ENCODE measurements around the gene TNFRSF6B. TPM values are rescaled to one million over a fixed set of nuclear protein-coding genes. Genes with fewer than 3 reads are reported as not detected.

Gene TNFRSF6B
- total RNA-seq, 1 donor from 2014 or later = 2.8 TPM

- Histone ChIP-seq H4K20me1 (ENCODE audit: insufficient read depth, low read length) (no peaks in the 10 kb centered on the region), H3K9me3 (ENCODE audit: insufficient read depth, low read depth, low read length) (no peaks in the 10 kb centered on the region), H3K27me3 (ENCODE audit: insufficient read depth, low read length) (no peaks in the 10 kb centered on the region), H3K36me3 (ENCODE audit: insufficient read depth, low read length) (peaks cover 3% of the 10 kb centered on the region), H3K79me2 (ENCODE audit: insufficient read depth, low read length) (no peaks in the 10 kb centered on the region), H3K27ac (ENCODE audit: low read depth, low read length) (peak overlapping the region; percentile 75), H3K9ac (ENCODE audit: low read length) (peak overlapping the region; percentile 14), H3K4me2 (ENCODE audit: low read length) (peak overlapping the region; percentile 58), H3K4me3 (ENCODE audit: insufficient read depth, low read depth, low read length) (no peak overlapping the region), H3K4me1 (ENCODE audit: insufficient read depth, low read length) (peaks cover 40% of the 10 kb centered on the region), H2AFZ (ENCODE audit: low read depth, low read length) (no peak overlapping the region)
- H3K27me3 Mint-ChIP-seq (ENCODE audit: low read depth, unreplicated experiment) = no peaks in the 10 kb centered on the region
- H3K9me3 Mint-ChIP-seq (ENCODE audit: unreplicated experiment) = peaks cover 2% of the 10 kb centered on the region
- peak overlapping the region; percentile 4 for H3K27ac Mint-ChIP-seq (ENCODE audit: unreplicated experiment)
- H3K36me3 Mint-ChIP-seq (ENCODE audit: low read depth, unreplicated experiment) = peaks cover 5% of the 10 kb centered on the region
- peak overlapping the region; percentile 9 for H3K4me3 Mint-ChIP-seq (ENCODE audit: unreplicated experiment)
- TF ChIP-seq, protein P1, sequence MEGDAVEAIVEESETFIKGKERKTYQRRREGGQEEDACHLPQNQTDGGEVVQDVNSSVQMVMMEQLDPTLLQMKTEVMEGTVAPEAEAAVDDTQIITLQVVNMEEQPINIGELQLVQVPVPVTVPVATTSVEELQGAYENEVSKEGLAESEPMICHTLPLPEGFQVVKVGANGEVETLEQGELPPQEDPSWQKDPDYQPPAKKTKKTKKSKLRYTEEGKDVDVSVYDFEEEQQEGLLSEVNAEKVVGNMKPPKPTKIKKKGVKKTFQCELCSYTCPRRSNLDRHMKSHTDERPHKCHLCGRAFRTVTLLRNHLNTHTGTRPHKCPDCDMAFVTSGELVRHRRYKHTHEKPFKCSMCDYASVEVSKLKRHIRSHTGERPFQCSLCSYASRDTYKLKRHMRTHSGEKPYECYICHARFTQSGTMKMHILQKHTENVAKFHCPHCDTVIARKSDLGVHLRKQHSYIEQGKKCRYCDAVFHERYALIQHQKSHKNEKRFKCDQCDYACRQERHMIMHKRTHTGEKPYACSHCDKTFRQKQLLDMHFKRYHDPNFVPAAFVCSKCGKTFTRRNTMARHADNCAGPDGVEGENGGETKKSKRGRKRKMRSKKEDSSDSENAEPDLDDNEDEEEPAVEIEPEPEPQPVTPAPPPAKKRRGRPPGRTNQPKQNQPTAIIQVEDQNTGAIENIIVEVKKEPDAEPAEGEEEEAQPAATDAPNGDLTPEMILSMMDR (IDR thresholded peaks at IDR 0.05; ENCODE audit: insufficient read depth, low read depth, low read length) = no peak
- no peak for TF ChIP-seq EZH2 (IDR thresholded peaks at IDR 0.05; ENCODE audit: insufficient read depth, low read length)
- H3K4me1 Mint-ChIP-seq (ENCODE audit: low read depth, unreplicated experiment) = peaks cover 8% of the 10 kb centered on the region
- DNase-seq (ENCODE audit: low read depth) (peak; percentile 97), FAIRE-seq (peak; percentile 100)
Observed at GRCh38 chr20:63682384-63683139, 13.9 kb upstream of the TNFRSF6B start.

DNA sequence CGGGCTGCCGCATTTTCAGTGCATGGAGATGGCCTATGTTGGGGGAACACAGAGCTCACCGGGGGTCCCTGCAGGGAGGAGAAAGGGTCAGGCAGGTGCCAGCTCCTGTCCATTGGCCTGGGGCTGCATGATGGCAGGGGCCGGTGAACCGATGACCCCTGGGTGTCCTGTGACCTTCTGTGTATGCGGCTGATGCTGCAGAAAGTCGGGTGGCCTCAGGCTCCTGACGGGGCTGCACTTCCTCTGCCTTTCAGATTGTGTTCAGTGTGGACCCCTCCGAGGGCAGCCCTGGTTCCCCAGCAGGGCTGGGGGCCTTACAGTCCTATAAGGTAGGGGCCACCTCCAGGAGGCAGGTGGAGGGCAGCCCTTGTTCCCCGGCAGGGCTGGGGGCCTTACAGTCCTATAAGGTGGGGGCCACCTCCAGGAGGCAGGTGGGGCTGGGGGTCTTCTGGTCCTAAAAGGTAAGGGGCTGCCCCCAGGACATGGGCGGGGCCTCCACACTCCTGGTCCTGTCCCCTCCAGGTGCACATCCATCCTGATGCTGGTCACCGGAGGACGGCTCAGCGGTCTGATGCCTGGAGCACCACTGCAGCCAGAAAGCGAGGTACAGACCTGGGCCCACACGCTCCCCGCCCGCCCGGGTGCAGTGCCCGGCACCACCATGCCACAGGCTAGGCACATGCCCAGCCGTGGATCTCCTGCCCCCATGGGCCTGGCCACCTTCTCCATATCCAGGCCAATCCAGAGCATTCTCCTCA lies 11.0 kb upstream of the TNFRSF6B start:
- DNase-seq (ENCODE audit: low read depth) (no peak), FAIRE-seq (no peak)
- no peak for TF ChIP-seq EZH2 (IDR thresholded peaks at IDR 0.05; ENCODE audit: insufficient read depth, low read length)
- TF ChIP-seq, protein P1 (IDR thresholded peaks at IDR 0.05; ENCODE audit: insufficient read depth, low read depth, low read length) = no peak
- peaks cover 41% of the 10 kb centered on the region for H3K4me1 ChIP-seq (ENCODE audit: insufficient read depth, low read length)
- no peak overlapping the region for H2AFZ ChIP-seq (ENCODE audit: low read depth, low read length)
- H3K9ac ChIP-seq (ENCODE audit: low read length) = no peak overlapping the region
- H3K79me2 ChIP-seq (ENCODE audit: insufficient read depth, low read length) = no peaks in the 10 kb centered on the region
- H3K27ac Mint-ChIP-seq (ENCODE audit: unreplicated experiment) = no peak overlapping the region
- peaks cover 2% of the 10 kb centered on the region for H3K9me3 Mint-ChIP-seq (ENCODE audit: unreplicated experiment)
- H3K4me3 Mint-ChIP-seq (ENCODE audit: unreplicated experiment) = no peak overlapping the region
- no peak overlapping the region for H3K4me3 ChIP-seq (ENCODE audit: insufficient read depth, low read depth, low read length)
- H3K27me3 Mint-ChIP-seq (ENCODE audit: low read depth, unreplicated experiment) = no peaks in the 10 kb centered on the region
- peaks cover 8% of the 10 kb centered on the region for H3K4me1 Mint-ChIP-seq (ENCODE audit: low read depth, unreplicated experiment)
- no peaks in the 10 kb centered on the region for H3K36me3 Mint-ChIP-seq (ENCODE audit: low read depth, unreplicated experiment)
- H3K36me3 ChIP-seq (ENCODE audit: insufficient read depth, low read length) = no peaks in the 10 kb centered on the region
- no peaks in the 10 kb centered on the region for H3K27me3 ChIP-seq (ENCODE audit: insufficient read depth, low read length)
- H3K9me3 ChIP-seq (ENCODE audit: insufficient read depth, low read depth, low read length) = no peaks in the 10 kb centered on the region
- no peak overlapping the region for H3K4me2 ChIP-seq (ENCODE audit: low read length)
- no peak overlapping the region for H3K27ac ChIP-seq (ENCODE audit: low read depth, low read length)
- H4K20me1 ChIP-seq (ENCODE audit: insufficient read depth, low read length) = no peaks in the 10 kb centered on the region

Data from astrocyte (in vitro differentiated cells and primary cell).